ENCODE results near the gene ARPC4.
A peak's percentile ranks its signal among the peaks of the same experiment; 100 is the strongest.
"Not testable (repeated sequence)": the region's sequence is repeated elsewhere in the genome, so short reads cannot be mapped to it uniquely, and the experiment has no call there.

Gene ARPC4

GRCh38 chr3:9770276-9770812, 22.5 kb upstream of the ARPC4 start:
- DNase-seq = no peak

GRCh38 chr3:9771007-9771406, 21.9 kb upstream of the ARPC4 start:
- not testable (repeated sequence) for DNase-seq

GRCh38 chr3:9776896-9777693, 15.8 kb upstream of the ARPC4 start:
- no peak for DNase-seq

- no peak for DNase-seq
These were observed 15.2 kb upstream of the ARPC4 start for GRCh38 chr3:9777694-9778021.

- DNase-seq = no peak
These were observed 14.5 kb upstream of the ARPC4 start for GRCh38 chr3:9778143-9779074.

- no peak for DNase-seq
These were observed 13.7 kb upstream of the ARPC4 start for GRCh38 chr3:9779075-9779593.

DNA sequence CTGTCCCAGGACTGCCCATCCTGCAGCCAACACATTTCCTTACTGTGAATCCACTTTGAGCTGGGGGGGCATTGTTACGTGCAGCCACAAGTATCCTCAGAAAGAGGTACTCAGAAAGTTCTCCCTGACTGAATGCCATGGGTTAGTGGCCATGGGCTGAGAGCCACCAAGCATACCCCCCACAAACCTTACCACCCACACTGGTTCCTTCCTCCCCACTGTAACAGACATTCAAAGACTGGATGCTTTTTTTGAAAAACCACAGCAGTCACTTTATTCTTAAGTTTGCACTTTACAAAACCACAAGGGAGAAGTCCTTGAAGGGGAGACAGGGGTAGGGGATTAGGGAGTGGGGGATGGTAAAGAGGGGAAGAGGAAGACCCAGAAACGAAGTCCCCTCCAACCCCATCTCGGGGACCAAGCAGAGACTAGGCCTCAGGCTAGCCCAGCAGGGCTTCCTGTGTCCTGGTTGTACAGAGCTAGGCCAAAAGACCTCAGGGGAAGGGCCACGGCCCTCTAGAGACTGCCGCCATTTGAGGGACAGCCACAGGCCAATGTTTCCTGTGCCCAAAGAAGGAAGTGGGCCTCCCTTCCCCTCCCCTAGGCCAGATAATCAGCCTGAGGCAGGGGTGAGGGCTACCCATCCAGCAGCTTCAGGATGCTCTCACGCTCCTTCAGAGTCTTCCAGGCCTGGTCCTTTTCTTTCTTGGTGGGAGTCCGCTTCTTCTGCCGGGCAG, 13.0 kb upstream of the ARPC4 start:
- DNase-seq = peak; percentile 53

- no peak for DNase-seq
These were observed 12.4 kb upstream of the ARPC4 start for GRCh38 chr3:9780458-9780812.

- no peak for DNase-seq
These were observed 12.0 kb upstream of the ARPC4 start for GRCh38 chr3:9780910-9781309.

DNA sequence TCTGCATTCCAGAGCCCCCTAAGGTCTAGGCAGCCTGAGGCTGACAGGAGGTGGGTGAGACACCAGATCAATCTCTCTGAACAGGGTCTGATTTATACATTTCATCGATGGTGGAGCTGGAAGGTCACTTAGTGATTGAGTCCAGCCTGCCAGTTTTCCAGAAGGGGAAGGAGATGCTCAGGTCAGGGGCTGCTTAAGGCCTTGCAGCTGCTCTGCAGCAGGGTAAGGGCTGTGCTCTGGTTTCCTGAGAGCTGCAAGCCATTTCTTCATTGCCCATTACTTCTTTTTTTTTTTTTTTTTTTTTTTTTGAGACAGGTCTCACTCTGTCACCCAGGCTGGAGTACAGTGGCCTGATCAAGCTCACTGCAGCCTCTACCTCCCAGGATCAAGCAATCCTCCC, 11.3 kb upstream of the ARPC4 start:
- DNase-seq = no peak

GRCh38 chr3:9781978-9782603, 10.8 kb upstream of the ARPC4 start:
- no peak for DNase-seq

- DNase-seq = peak; percentile 30
These were observed 10.1 kb upstream of the ARPC4 start for GRCh38 chr3:9782770-9783169.

DNA sequence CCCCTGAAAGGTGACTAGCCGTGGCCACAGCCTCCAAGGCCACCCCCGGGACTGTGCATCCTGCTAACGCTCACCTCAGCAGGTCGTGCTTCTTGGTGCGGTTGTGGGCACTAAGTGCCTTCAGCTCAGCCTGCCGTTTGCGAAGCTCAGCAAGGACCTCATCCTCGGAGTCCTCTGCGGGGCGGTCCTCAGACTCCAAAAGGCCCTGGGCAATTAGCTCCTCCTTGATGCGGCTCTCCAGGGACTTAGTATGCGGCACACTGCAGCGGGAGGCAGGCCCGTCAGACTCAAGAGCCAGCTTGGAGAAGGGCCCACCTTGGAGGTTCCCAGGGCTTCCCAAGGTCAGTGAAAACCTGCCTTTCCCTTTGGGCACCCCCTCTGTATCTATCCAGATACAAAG, 8.9 kb upstream of the ARPC4 start:
- no peak for DNase-seq

DNA sequence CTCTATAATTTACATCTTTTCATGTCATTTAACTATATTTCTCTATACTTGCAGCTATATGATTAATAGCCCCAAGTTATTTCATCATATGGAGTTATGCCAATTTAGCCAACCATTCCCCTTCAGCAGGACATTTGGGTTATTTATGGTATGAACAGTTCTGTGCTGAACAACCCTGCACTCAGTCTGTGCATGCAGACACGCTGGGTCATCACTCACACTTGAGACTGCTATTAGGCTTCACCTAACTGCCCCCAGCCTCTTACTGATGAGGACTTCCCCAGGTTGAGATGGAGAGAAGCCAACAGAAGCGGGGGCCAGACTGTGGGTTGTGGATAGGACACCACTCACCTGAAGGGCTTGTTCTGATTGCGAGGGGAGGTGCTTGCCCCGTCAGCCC, 7.9 kb upstream of the ARPC4 start:
- no peak for DNase-seq

DNA sequence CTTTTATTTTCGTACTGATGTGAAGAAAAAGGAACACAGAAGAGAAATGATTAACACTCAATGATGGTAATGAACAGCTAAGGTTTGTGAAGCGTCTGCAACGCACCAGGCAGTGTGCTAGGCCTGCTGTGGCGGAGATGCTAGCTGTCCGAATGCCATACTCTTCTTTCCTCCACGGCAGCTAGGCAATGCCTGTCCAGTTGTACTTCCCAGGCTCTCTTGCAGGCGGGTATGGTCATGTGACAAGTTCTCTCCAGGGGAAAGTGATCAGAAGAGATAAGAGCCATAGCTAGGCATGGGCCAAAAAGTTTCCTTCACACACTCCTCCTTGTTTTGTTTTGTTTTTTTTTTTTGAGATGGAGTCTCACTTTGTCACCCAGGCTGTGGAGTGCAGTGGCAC, 7.3 kb upstream of the ARPC4 start:
- no peak for DNase-seq

GRCh38 chr3:9786209-9786739, 6.6 kb upstream of the ARPC4 start:
- no peak for DNase-seq

GRCh38 chr3:9786825-9787669, 5.8 kb upstream of the ARPC4 start:
- peak; percentile 19 for DNase-seq

DNA sequence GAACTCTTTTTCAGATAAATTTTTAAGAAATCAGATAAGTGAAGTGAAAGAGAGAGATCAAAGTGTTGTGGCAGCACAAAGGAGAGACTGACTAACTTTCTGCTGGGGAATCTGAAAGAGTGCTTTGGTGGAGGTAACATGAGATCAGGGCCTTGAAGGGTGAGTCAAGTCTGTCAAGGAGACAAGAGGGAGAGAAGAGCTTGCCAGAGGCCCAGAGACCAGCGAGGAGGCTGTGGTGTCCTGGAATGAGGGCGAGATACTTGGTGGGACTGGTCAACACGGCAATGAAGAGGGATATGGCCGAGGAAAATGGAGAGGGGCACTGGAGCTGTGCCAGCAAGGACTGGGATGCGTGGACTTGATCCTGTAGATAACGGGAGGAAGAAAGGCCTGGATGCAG, 5.2 kb upstream of the ARPC4 start:
- no peak for DNase-seq

DNA sequence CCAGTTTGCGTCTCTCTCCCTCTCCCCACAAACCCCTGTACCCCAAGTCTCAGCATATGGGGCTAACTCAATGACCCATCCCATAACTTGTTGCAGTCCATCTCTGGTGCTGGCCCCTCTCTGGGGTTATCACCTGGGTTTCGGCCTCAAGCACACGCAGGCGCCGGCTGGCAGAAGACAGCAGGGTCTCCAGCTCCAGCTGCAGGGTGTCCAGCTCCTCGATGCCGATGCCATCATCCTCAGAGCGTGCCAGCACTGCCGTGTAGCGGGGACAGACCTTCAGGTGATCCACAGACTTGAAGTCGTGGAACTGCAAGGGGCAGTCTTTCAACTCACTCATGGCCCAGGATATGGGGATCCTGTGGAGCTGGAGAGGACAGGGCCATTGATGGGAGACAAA, 1.8 kb upstream of the ARPC4 start:
- no peak for DNase-seq

- DNase-seq = no peak
These were observed 985 bp upstream of the ARPC4 start for GRCh38 chr3:9791790-9792404.
